Muscle of leg (tissue), 16 donors: Measurements from ENCODE around the gene SCT. TPM values are rescaled to one million over a fixed set of nuclear protein-coding genes. Genes with fewer than 3 reads are reported as not detected.

ENCODE experiments used
- DNase-seq: peaks from one replicate; pipeline ENCODE4 v3.0.0; 2013
- H3K27ac ChIP-seq: one replicate; pipeline ENCODE4 v1.5.1; 2013; ENCODE audit warnings: mild to moderate bottlenecking, low read length, control low read depth
- H3K27me3 ChIP-seq: one replicate; pipeline ENCODE4 v1.6.1; 2013; ENCODE audit warnings: low read length; ENCODE audit not compliant: control insufficient read depth, insufficient read depth
- H3K36me3 ChIP-seq: one replicate; pipeline ENCODE4 v1.6.1; 2013; ENCODE audit warnings: low read length; ENCODE audit not compliant: control insufficient read depth, insufficient read depth
- H3K4me1 ChIP-seq: one replicate; pipeline ENCODE4 v1.6.1; 2013; ENCODE audit warnings: low read length; ENCODE audit not compliant: control insufficient read depth, insufficient read depth
- H3K4me3 ChIP-seq: one replicate; pipeline ENCODE4 v1.5.1; 2013; ENCODE audit warnings: low read length, control low read depth
- H3K9me3 ChIP-seq: replicated peaks from 2 replicates; pipeline ENCODE4 v1.6.1; 2013; ENCODE audit warnings: low read depth, low read length; ENCODE audit not compliant: control insufficient read depth
- WGBS: methylation state at CpG from one replicate; pipeline ENCODE4 v1.1.5; 2013; ENCODE audit warnings: missing lambda C conversion rate; ENCODE audit not compliant: insufficient coverage; 5-methylcytosine and 5-hydroxymethylcytosine counted together
- long read RNA-seq, 11 donors: transcript quantifications; one replicate each; lab custom pipeline, GENCODE V29; 2026
- polyA plus RNA-seq, 8 donors: library from polyadenylated mRNA; unstranded; fragments of 120-200 nt; gene quantifications; one replicate each; pipeline versions ENCODE4 v1.2.1 to v1.2.3, GENCODE V29; 2013; ENCODE audit warnings: inconsistent platforms in 1 of 8, low replicate concordance in 1 of 8; ENCODE audit not compliant: insufficient read length in 8 of 8, insufficient read depth in 1 of 8
- total RNA-seq: library from RNA; stranded (reverse); fragments of 120-200 nt; gene quantifications from one replicate; pipeline ENCODE4 v1.2.4, GENCODE V29; 2013

The SCT gene
- total RNA-seq (55.2 TPM), polyA plus RNA-seq (100 to 1,000 TPM in 2 of 8 donors, 10 to 100 TPM in 6; 37.0 to 126 (median 66.4) TPM)
- long read RNA-seq, donor 1, transcript SCT-201 (4 exons, 366 nt), result major isoform, 28 of 42 reads
- long read RNA-seq, donor 1, partial matches to known transcripts, result 14 of 42 reads
- long read RNA-seq, donor 1, other reads (novel, unspliced or antisense), result 0 of 42 reads
- long read RNA-seq, donor 2, transcript SCT-201 (4 exons, 366 nt), result major isoform, 5 of 5 reads
- long read RNA-seq, donor 2, partial matches to known transcripts, result 0 of 5 reads
- long read RNA-seq, donor 2, other reads (novel, unspliced or antisense), result 0 of 5 reads
- long read RNA-seq, donor 3, transcript SCT-201 (4 exons, 366 nt), result major isoform, 80 of 101 reads
- long read RNA-seq, donor 3, partial matches to known transcripts, result 21 of 101 reads
- long read RNA-seq, donor 3, other reads (novel, unspliced or antisense), result 0 of 101 reads
- long read RNA-seq, donor 4, transcript SCT-201 (4 exons, 366 nt), result major isoform, 72 of 97 reads
- long read RNA-seq, donor 4, partial matches to known transcripts, result 25 of 97 reads
- long read RNA-seq, donor 4, other reads (novel, unspliced or antisense), result 0 of 97 reads
- long read RNA-seq, donor 5, transcript SCT-201 (4 exons, 366 nt), result major isoform, 109 of 163 reads
- long read RNA-seq, donor 5, partial matches to known transcripts, result 49 of 163 reads
- long read RNA-seq, donor 5, other reads (novel, unspliced or antisense), result 5 of 163 reads
- long read RNA-seq, donor 6, transcript SCT-201 (4 exons, 366 nt), result major isoform, 152 of 206 reads
- long read RNA-seq, donor 6, partial matches to known transcripts, result 47 of 206 reads
- long read RNA-seq, donor 6, other reads (novel, unspliced or antisense), result 7 of 206 reads
- long read RNA-seq, donor 7, transcript SCT-201 (4 exons, 366 nt), result major isoform, 87 of 118 reads
- long read RNA-seq, donor 7, partial matches to known transcripts, result 31 of 118 reads
- long read RNA-seq, donor 7, other reads (novel, unspliced or antisense), result 0 of 118 reads
- long read RNA-seq, donor 8, transcript SCT-201 (4 exons, 366 nt), result major isoform, 29 of 42 reads
- long read RNA-seq, donor 8, partial matches to known transcripts, result 13 of 42 reads
- long read RNA-seq, donor 8, other reads (novel, unspliced or antisense), result 0 of 42 reads
- long read RNA-seq, donor 9, transcript SCT-201 (4 exons, 366 nt), result major isoform, 76 of 104 reads
- long read RNA-seq, donor 9, partial matches to known transcripts, result 23 of 104 reads
- long read RNA-seq, donor 9, other reads (novel, unspliced or antisense), result 5 of 104 reads
- long read RNA-seq, donor 10, transcript SCT-201 (4 exons, 366 nt), result major isoform, 103 of 136 reads
- long read RNA-seq, donor 10, partial matches to known transcripts, result 33 of 136 reads
- long read RNA-seq, donor 10, other reads (novel, unspliced or antisense), result 0 of 136 reads
- long read RNA-seq, donor 11, transcript SCT-201 (4 exons, 366 nt), result major isoform, 59 of 78 reads
- long read RNA-seq, donor 11, partial matches to known transcripts, result 19 of 78 reads
- long read RNA-seq, donor 11, other reads (novel, unspliced or antisense), result 0 of 78 reads

- 4% methylated on average over 51 of the region's 72 CpGs for WGBS
- Histone ChIP-seq H3K36me3 (peaks cover 4% of the 10 kb centered on the region), H3K9me3 (no peaks in the 10 kb centered on the region), H3K4me3 (peak within 1 kb of the TSS; percentile 39), H3K27me3 (peaks cover 56% of the 10 kb centered on the region), H3K27ac (peak within 1 kb of the TSS; percentile 82), H3K4me1 (peaks cover 28% of the 10 kb centered on the region)
- DNase-seq, result peak; percentile 25
Measured at GRCh38 chr11:626475-627307, at the start of gene SCT. TSS of gene SCT (minus strand) at chr11:627181. CDS start at chr11:627143, 38 bp downstream.

- DNase-seq, result no peak
- WGBS, result 87% methylated on average over 13 of the region's 17 CpGs
- no peaks in the 10 kb centered on the region for H3K4me1 ChIP-seq
- H3K9me3 ChIP-seq, result no peaks in the 10 kb centered on the region
- peaks cover 46% of the 10 kb centered on the region for H3K36me3 ChIP-seq
- H3K4me3 ChIP-seq, result no peak overlapping the region
- H3K27me3 ChIP-seq, result no peaks in the 10 kb centered on the region
- no peak overlapping the region for H3K27ac ChIP-seq
Measured at GRCh38 chr11:674406-674805, 47.4 kb upstream of the SCT start.

- no peaks in the 10 kb centered on the region for H3K27me3 ChIP-seq
- DNase-seq, result no peak
- H3K4me3 ChIP-seq, result no peak overlapping the region
- H3K27ac ChIP-seq, result no peak overlapping the region
- H3K36me3 ChIP-seq, result peaks cover 44% of the 10 kb centered on the region
- no peaks in the 10 kb centered on the region for H3K4me1 ChIP-seq
- WGBS, result 100% methylated on average over 2 of the region's 8 CpGs
- no peaks in the 10 kb centered on the region for H3K9me3 ChIP-seq
Measured at GRCh38 chr11:673866-674265, 46.9 kb upstream of the SCT start.

- Histone ChIP-seq H3K4me3 (no peak overlapping the region), H3K4me1 (peaks cover 10% of the 10 kb centered on the region), H3K36me3 (peaks cover 20% of the 10 kb centered on the region), H3K27ac (peak overlapping the region; percentile 17), H3K9me3 (no peaks in the 10 kb centered on the region), H3K27me3 (no peaks in the 10 kb centered on the region)
- peak; percentile 58 for DNase-seq
- WGBS, result 87% methylated on average over 6 of the region's 11 CpGs
Measured at GRCh38 chr11:665704-666281, 38.8 kb upstream of the SCT start.

GRCh38 chr11:665062-665703, 38.2 kb upstream of the SCT start:
- peak; percentile 86 for DNase-seq
- H3K4me3 ChIP-seq, result no peak overlapping the region
- peak overlapping the region; percentile 37 for H3K27ac ChIP-seq
- peaks cover 10% of the 10 kb centered on the region for H3K4me1 ChIP-seq
- H3K36me3 ChIP-seq, result peaks cover 19% of the 10 kb centered on the region
- 62% methylated on average over 3 of the region's 15 CpGs for whole genome bisulfite sequencing
- H3K27me3 ChIP-seq, result no peaks in the 10 kb centered on the region
- H3K9me3 ChIP-seq, result no peaks in the 10 kb centered on the region

GRCh38 chr11:662689-663274, 35.8 kb upstream of the SCT start:
- WGBS, result 67% methylated on average over 13 of the region's 15 CpGs
- peak; percentile 32 for DNase-seq
- H3K36me3 ChIP-seq, result peaks cover 35% of the 10 kb centered on the region

GRCh38 chr11:660681-661444, 33.9 kb upstream of the SCT start:
- no peak overlapping the region for H3K27ac ChIP-seq
- no peaks in the 10 kb centered on the region for H3K9me3 ChIP-seq
- no peaks in the 10 kb centered on the region for H3K27me3 ChIP-seq
- no peak overlapping the region for H3K4me3 ChIP-seq
- DNase-seq, result no peak
- H3K36me3 ChIP-seq, result peaks cover 49% of the 10 kb centered on the region
- WGBS, result 82% methylated on average over 12 of the region's 19 CpGs
- H3K4me1 ChIP-seq, result peaks cover 8% of the 10 kb centered on the region

More at GRCh38 chr11:662689-663274, 35.8 kb upstream of the SCT start:
- H3K9me3 ChIP-seq, result no peaks in the 10 kb centered on the region
- no peak overlapping the region for H3K27ac ChIP-seq
- H3K27me3 ChIP-seq, result no peaks in the 10 kb centered on the region
- peaks cover 10% of the 10 kb centered on the region for H3K4me1 ChIP-seq
- H3K4me3 ChIP-seq, result no peak overlapping the region
